GM12873 (cell line): ENCODE data around the gene ZNF783.
A peak's percentile ranks its signal among the peaks of the same experiment; 100 is the strongest.

Experiments
- CTCF ChIP-seq: IDR thresholded peaks from 2 replicates; pipeline ENCODE4 v1.5.1; 2012; ENCODE audit warnings: low read depth, mild to moderate bottlenecking, moderate library complexity, low read length, control low read depth; ENCODE audit not compliant: insufficient read depth; ENCODE audit errors: missing control alignments

The ZNF783 gene

DNA sequence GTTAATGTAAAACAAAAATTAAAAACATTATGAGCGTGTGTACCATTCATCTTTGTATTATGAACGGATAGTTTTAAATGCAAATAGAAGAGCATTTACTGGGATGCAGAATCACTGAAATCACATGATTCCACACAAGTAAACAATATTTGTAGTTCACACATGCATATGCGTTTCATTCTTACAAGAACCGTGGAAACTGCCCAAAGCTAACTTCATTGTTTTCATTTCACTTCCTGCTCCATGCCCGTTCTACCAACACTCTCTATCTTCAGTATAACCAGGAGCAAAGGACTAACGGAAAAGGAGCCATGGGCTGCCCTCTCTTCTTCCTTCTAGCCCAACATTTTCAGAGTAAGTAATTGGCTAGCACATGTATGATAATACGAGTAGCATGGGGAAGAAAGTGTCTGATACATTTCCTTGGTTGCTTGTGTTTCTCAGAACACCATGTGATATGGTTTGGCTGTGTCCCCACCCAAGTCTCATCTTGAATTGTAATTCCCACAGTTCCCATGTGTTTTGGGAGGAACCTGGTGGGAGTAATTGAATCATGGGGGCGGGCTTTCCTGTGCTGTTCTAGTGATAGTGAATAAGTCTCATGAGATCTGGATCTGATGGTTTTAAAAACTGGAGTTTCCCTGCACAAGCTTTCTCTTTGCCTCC is 38.8 kb downstream of the ZNF783 start:
- TF ChIP-seq CTCF = no peak

GRCh38 chr7:149302222-149302621 is 40.2 kb downstream of the ZNF783 start:
- TF ChIP-seq CTCF = no peak

DNA sequence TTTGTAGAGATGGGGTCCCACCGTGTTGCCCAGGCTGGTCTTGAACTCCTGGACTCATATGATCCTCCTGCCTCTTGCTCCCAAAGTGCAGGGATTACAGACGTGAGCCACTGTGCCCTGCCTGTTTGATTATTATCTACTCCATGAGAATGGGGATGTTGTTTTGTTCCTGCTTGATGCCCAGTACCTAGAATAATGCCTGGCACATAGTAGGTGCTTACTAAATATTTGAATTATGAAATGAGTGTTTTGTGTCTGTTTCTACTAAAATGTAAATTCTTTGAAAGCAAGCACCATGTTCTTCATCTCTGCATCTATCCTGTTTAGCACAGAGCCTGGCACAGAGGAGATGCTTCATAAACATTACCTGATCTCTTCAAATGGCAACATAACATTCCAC is 40.9 kb downstream of the ZNF783 start:
- no peak for TF ChIP-seq CTCF

DNA sequence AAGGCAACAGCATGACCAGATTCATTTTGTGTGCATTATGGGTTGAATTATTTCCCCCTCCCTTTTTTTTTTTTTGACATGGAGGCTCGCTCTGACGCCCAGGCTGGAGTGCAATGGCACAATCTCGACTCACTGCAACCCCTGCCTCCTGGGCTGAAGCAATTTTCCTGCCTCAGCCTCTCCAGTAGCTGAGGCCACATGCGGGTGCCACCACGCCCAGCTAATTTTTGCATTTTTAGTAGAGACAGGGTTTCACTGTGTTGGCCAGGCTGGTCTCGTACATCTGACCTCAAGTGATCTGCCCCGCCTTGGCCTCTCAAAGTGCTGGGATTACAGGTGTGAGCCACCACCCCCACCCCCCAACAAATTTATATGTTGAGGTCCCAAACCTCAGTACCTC is 42.0 kb downstream of the ZNF783 start:
- no peak for TF ChIP-seq CTCF

DNA sequence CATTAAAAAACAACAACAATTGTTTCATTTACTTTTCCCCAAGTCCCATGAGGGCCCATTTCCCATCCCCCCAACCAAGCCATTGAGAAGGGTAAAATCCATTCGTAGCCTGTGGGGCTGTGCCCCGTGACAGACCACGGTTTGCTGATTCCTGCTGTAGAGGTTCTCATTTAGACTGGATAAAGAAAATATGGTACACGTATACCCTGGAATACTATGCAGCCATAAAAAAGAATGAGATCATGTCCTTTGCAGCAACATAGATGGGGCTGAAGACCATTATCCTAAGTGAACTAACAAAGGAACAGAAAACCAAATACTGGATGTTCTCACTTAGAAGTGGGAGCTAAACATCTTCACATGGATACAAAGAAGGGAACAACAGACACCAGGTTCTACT is 44.9 kb downstream of the ZNF783 start:
- TF ChIP-seq CTCF = no peak

- TF ChIP-seq CTCF = no peak
Observed at GRCh38 chr7:149307775-149308501, 45.9 kb downstream of the ZNF783 start.

DNA sequence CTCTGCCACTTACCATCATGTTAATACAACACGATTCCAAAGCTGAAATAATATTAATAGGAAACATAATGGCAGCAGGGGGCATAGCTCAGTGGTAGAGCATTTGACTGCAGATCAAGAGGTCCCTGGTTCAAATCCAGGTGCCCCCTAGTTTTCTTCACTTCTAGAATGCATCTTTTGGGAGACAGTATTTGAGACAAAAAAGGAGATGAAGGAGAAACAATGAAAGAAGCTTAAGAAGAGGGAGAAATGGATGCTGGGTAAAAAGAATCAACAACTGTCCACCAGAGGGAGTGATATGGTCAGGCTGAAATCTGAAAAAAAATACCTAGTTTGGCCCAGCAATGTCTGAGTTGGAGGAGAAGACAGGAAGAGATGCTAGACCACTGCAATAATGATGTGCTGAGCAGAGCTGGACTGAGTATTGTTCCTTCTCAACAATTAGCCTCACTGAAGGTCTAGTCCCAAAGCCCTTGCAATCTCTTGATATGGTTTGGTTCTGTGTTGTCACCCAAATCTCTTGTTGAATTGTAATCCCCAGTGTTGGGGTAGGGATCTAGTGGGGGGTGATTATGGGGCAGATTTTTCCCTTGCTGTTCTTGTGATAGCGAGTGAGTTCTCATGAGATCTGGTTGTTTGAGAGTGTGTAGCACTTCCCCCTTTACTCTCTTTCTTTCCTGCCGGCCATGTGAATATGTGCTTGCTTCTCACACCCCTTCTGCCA is 48.3 kb downstream of the ZNF783 start:
- TF ChIP-seq CTCF = peak; percentile 64
